Skeletal muscle tissue (tissue), 4 donors: Measurements from ENCODE around the gene CNTNAP5. TPM values are rescaled to one million over a fixed set of nuclear protein-coding genes. Genes with fewer than 3 reads are reported as not detected.

Source experiments
- H3K27ac ChIP-seq: one replicate; pipeline ENCODE4 v1.7.0; 2013; ENCODE audit warnings: mild to moderate bottlenecking, low read depth, low read length, inconsistent platforms
- H3K27me3 ChIP-seq, 3 donors: one replicate each; pipeline ENCODE4 v1.7.0; 2013; ENCODE audit warnings: low read length in 3 of 3; ENCODE audit not compliant: control insufficient read depth in 3 of 3, insufficient read depth in 3 of 3
- H3K36me3 ChIP-seq, 3 donors: one replicate each; pipeline ENCODE4 v1.7.0; 2013; ENCODE audit warnings: low read length in 3 of 3; ENCODE audit not compliant: control insufficient read depth in 3 of 3, insufficient read depth in 3 of 3
- H3K4me1 ChIP-seq, 3 donors: one replicate each; pipeline ENCODE4 v1.7.0; 2013; ENCODE audit warnings: low read length in 3 of 3, mild to moderate bottlenecking in 3 of 3; ENCODE audit not compliant: control insufficient read depth in 3 of 3, insufficient read depth in 3 of 3
- H3K4me3 ChIP-seq, 3 donors: one replicate each; pipeline ENCODE4 v1.7.0; 2013; ENCODE audit warnings: low read length in 3 of 3
- H3K9ac ChIP-seq, 3 donors: one replicate each; pipeline ENCODE4 v1.7.0; 2013; ENCODE audit warnings: low read length in 3 of 3, mild to moderate bottlenecking in 3 of 3, moderate library complexity in 2 of 3, low read depth in 1 of 3
- H3K9me3 ChIP-seq, 3 donors: one replicate each; pipeline ENCODE4 v1.7.0; 2013; ENCODE audit warnings: low read length in 3 of 3; ENCODE audit not compliant: control insufficient read depth in 3 of 3
- total RNA-seq: library from RNA; depleted of rRNA; stranded (reverse); fragments of >200 nt; gene quantifications from one replicate; pipeline ENCODE4 v1.2.3, GENCODE V29; 2014
- donor health status: Osteomylitis.

CNTNAP5 gene
- total RNA-seq, 1 donor from 2014 or later, result not detected

GRCh38 chr2:124246170-124246569 lies 221.1 kb downstream of the CNTNAP5 start:
- no peak overlapping the region for H3K27ac ChIP-seq
- no peaks in the 10 kb centered on the region for H3K4me1 ChIP-seq
- H3K9me3 ChIP-seq, result peaks cover 0 to 2% (median 0%) of the 10 kb centered on the region in 3 donors
- H3K36me3 ChIP-seq, result no peaks in the 10 kb centered on the region
- H3K9ac ChIP-seq, result no peak overlapping the region
- no peaks in the 10 kb centered on the region for H3K27me3 ChIP-seq
- H3K4me3 ChIP-seq, result no peak overlapping the region

GRCh38 chr2:124248386-124248785 lies 223.3 kb downstream of the CNTNAP5 start:
- Histone ChIP-seq H3K4me1 (no peaks in the 10 kb centered on the region), H3K9ac (no peak overlapping the region), H3K27ac (no peak overlapping the region), H3K4me3 (no peak overlapping the region), H3K9me3 (peaks cover 0 to 3% (median 0%) of the 10 kb centered on the region in 3 donors), H3K27me3 (no peaks in the 10 kb centered on the region), H3K36me3 (no peaks in the 10 kb centered on the region)

GRCh38 chr2:124250433-124250832 lies 225.3 kb downstream of the CNTNAP5 start:
- Histone ChIP-seq H3K36me3 (no peaks in the 10 kb centered on the region), H3K9me3 (peaks cover 0 to 3% (median 0%) of the 10 kb centered on the region in 3 donors), H3K4me1 (no peaks in the 10 kb centered on the region), H3K4me3 (no peak overlapping the region), H3K27ac (no peak overlapping the region), H3K27me3 (no peaks in the 10 kb centered on the region), H3K9ac (no peak overlapping the region)

GRCh38 chr2:124254621-124255020 lies 229.5 kb downstream of the CNTNAP5 start:
- no peak overlapping the region for H3K27ac ChIP-seq
- H3K9me3 ChIP-seq, result peaks cover 0 to 3% (median 0%) of the 10 kb centered on the region in 3 donors
- no peak overlapping the region for H3K9ac ChIP-seq
- H3K36me3 ChIP-seq, result no peaks in the 10 kb centered on the region
- H3K27me3 ChIP-seq, result no peaks in the 10 kb centered on the region
- no peaks in the 10 kb centered on the region for H3K4me1 ChIP-seq
- no peak overlapping the region for H3K4me3 ChIP-seq

- Histone ChIP-seq H3K4me3 (no peak overlapping the region), H3K9ac (no peak overlapping the region), H3K9me3 (no peaks in the 10 kb centered on the region), H3K36me3 (no peaks in the 10 kb centered on the region), H3K27ac (no peak overlapping the region), H3K4me1 (no peaks in the 10 kb centered on the region), H3K27me3 (no peaks in the 10 kb centered on the region)
Observed at GRCh38 chr2:124257120-124257519, 232.0 kb downstream of the CNTNAP5 start.

- no peaks in the 10 kb centered on the region for H3K36me3 ChIP-seq
- no peaks in the 10 kb centered on the region for H3K27me3 ChIP-seq
- H3K27ac ChIP-seq, result no peak overlapping the region
- no peaks in the 10 kb centered on the region for H3K4me1 ChIP-seq
- H3K9me3 ChIP-seq, result no peaks in the 10 kb centered on the region
- H3K9ac ChIP-seq, result no peak overlapping the region
- H3K4me3 ChIP-seq, result no peak overlapping the region
Observed at GRCh38 chr2:124258140-124258880, 233.2 kb downstream of the CNTNAP5 start.

GRCh38 chr2:124261456-124261855 lies 236.4 kb downstream of the CNTNAP5 start:
- H3K4me3 ChIP-seq, result no peak overlapping the region
- no peak overlapping the region for H3K27ac ChIP-seq
- no peaks in the 10 kb centered on the region for H3K27me3 ChIP-seq
- no peak overlapping the region for H3K9ac ChIP-seq
- H3K36me3 ChIP-seq, result no peaks in the 10 kb centered on the region
- no peaks in the 10 kb centered on the region for H3K9me3 ChIP-seq
- H3K4me1 ChIP-seq, result no peaks in the 10 kb centered on the region

GRCh38 chr2:124264551-124265091 lies 239.5 kb downstream of the CNTNAP5 start:
- no peaks in the 10 kb centered on the region for H3K9me3 ChIP-seq
- no peak overlapping the region for H3K4me3 ChIP-seq
- no peak overlapping the region for H3K9ac ChIP-seq
- H3K4me1 ChIP-seq, result no peaks in the 10 kb centered on the region
- no peaks in the 10 kb centered on the region for H3K36me3 ChIP-seq
- H3K27ac ChIP-seq, result no peak overlapping the region
- no peaks in the 10 kb centered on the region for H3K27me3 ChIP-seq

- Histone ChIP-seq H3K27me3 (no peaks in the 10 kb centered on the region), H3K9ac (no peak overlapping the region), H3K9me3 (no peaks in the 10 kb centered on the region), H3K4me3 (no peak overlapping the region), H3K4me1 (no peaks in the 10 kb centered on the region), H3K27ac (no peak overlapping the region), H3K36me3 (no peaks in the 10 kb centered on the region)
Observed at GRCh38 chr2:124267794-124268193, 242.7 kb downstream of the CNTNAP5 start.

- Histone ChIP-seq H3K4me3 (no peak overlapping the region), H3K36me3 (no peaks in the 10 kb centered on the region), H3K4me1 (no peaks in the 10 kb centered on the region), H3K27ac (no peak overlapping the region), H3K27me3 (no peaks in the 10 kb centered on the region), H3K9ac (no peak overlapping the region), H3K9me3 (no peaks in the 10 kb centered on the region)
Observed at GRCh38 chr2:124269348-124269747, 244.3 kb downstream of the CNTNAP5 start.
